Loucy (cell line): ENCODE results near the gene TUBGCP3.

Experiments used
- H2AFZ ChIP-seq: fragments of 200-600 bp; sonication (generic); 2 replicates; pipeline ENCODE4 v1.6.0; 2016; ENCODE audit warnings: antibody characterized with exemption, mild to moderate bottlenecking, low read length, moderate library complexity
- H3F3A ChIP-seq: fragments of 200-600 bp; 2 replicates; pipeline ENCODE4 v1.6.0; 2016; ENCODE audit warnings: antibody characterized with exemption, low read depth, mild to moderate bottlenecking
- H3K27me3 ChIP-seq: fragments of 200-600 bp; sonication (generic); 2 replicates; pipeline ENCODE4 v1.6.1; 2014; ENCODE audit warnings: low read length, mild to moderate bottlenecking; ENCODE audit not compliant: insufficient read depth, poor library complexity, severe bottlenecking
- H3K36me3 ChIP-seq: fragments of 200-600 bp; sonication (generic); 2 replicates; pipeline ENCODE4 v1.6.1; 2016; ENCODE audit warnings: low read length; ENCODE audit not compliant: insufficient read depth
- H3K4me1 ChIP-seq: fragments of 200-600 bp; sonication (generic); 2 replicates; pipeline ENCODE4 v1.5.1; 2014; ENCODE audit warnings: low read length, mild to moderate bottlenecking; ENCODE audit not compliant: insufficient read depth, poor library complexity, severe bottlenecking
- H3K4me2 ChIP-seq: fragments of 200-600 bp; sonication (generic); 2 replicates; pipeline ENCODE4 v1.6.0; 2014; ENCODE audit warnings: antibody characterized with exemption, low read length, low read depth, mild to moderate bottlenecking; ENCODE audit not compliant: poor library complexity, severe bottlenecking
- H3K4me3 ChIP-seq: fragments of 200-600 bp; sonication (generic); 2 replicates; pipeline ENCODE4 v1.5.1; 2014; ENCODE audit warnings: low read length, mild to moderate bottlenecking, mixed read lengths; ENCODE audit not compliant: poor library complexity, severe bottlenecking
- H3K79me2 ChIP-seq: fragments of 200-600 bp; sonication (generic); 2 replicates; pipeline ENCODE4 v1.6.1; 2014; ENCODE audit warnings: low read length; ENCODE audit not compliant: insufficient read depth
- H3K9ac ChIP-seq: fragments of 200-600 bp; sonication (generic); 2 replicates; pipeline ENCODE4 v1.6.0; 2014; ENCODE audit warnings: mild to moderate bottlenecking, low read depth, low read length, moderate library complexity; ENCODE audit not compliant: poor library complexity, severe bottlenecking
- H3K9me2 ChIP-seq: fragments of 200-600 bp; sonication (generic); replicated peaks from 2 replicates; pipeline ENCODE4 v1.6.1; 2016; ENCODE audit warnings: low read depth, low read length, mixed read lengths
- H3K9me3 ChIP-seq: fragments of 200-600 bp; sonication (generic); 2 replicates; pipeline ENCODE4 v1.6.1; 2014; ENCODE audit warnings: mild to moderate bottlenecking, antibody characterized with exemption, low read length, low read depth; ENCODE audit not compliant: insufficient read depth
- H4K20me1 ChIP-seq: fragments of 200-600 bp; sonication (generic); 2 replicates; pipeline ENCODE4 v1.6.0; 2014; ENCODE audit warnings: antibody characterized with exemption, low read length, mild to moderate bottlenecking; ENCODE audit not compliant: insufficient read depth, poor library complexity, severe bottlenecking
- CTCF ChIP-seq: fragments of 200-600 bp; sonication (generic); conservative IDR thresholded peaks from 2 replicates; pipeline ENCODE4 v1.5.1; 2014; ENCODE audit warnings: mild to moderate bottlenecking, antibody characterized with exemption, low read length
- EZH2phosphoT487 ChIP-seq: fragments of 200-600 bp; IDR thresholded peaks from 2 replicates; pipeline ENCODE4 v1.6.1; 2018; ENCODE audit warnings: antibody characterized with exemption, mild to moderate bottlenecking, moderate library complexity, borderline replicate concordance

TUBGCP3 gene

DNA sequence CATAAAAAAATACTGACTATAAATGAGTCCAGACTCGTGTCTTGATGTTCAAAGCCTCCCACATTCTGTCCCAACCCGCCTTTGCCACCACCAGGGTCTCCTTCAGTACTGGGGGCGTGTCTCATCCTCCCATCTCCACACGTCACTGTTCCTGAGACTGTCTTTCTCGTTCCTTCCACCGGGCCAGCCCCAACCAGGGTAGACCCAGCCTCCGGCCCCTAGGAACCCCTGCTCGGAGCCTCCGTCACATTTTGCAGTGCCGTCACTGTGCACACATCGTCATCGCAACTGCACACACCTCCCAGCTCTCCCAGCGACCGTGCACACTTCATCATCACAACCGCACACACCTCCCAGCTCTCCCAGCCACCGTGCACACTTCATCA, 138.4 kb downstream of the TUBGCP3 start:
- H4K20me1 ChIP-seq: no peaks in the 10 kb centered on the region
- H3K4me1 ChIP-seq: no peaks in the 10 kb centered on the region

DNA sequence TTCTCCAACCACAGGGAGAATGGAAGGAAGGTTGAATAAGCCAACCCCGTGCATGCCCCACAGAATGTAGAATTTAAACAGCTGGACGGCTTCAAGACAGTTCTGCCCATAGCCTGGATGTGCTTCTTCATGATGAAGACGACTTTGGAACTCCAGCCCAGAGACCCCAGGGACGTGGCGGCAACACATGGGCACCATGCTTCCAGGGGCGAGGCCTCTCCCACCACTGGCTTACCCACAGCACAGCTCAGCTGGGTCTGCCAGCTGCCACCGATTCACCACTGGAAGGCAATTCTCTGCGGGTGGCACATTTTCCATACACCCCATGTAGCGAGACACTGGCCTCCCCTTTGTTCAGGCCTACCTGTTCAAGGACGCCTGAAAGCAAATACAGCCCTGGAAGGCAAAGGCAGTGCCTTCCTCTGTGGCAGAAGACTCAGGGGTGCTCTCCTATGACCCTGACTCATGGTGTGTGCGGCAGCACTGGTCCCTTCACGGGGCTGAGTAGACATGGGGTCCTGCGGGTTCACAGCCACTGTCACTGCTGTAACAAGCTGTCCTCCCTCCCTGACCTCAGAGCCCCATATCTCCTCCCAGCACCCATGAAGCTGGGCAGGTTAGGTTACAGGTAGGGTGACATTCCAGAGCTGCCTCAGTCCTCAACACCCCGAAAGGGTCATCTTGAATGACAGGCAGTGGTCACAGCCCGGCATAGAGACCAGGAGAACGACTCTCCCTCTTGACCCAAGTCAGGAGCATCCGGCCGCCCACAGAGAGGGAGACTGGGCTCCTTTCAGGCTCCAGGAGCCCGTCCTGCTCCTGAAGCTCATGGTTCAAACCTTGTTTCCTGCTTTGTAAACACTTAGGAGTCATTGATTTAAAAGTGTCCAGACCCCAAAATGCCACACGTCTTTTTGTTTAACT, 139.1 kb downstream of the TUBGCP3 start:
- no peaks in the 10 kb centered on the region for H3F3A ChIP-seq
- H3K9me2 ChIP-seq: no peaks in the 10 kb centered on the region
- no peaks in the 10 kb centered on the region for H3K27me3 ChIP-seq
- H3K4me2 ChIP-seq: no peak overlapping the region
- H2AFZ ChIP-seq: no peak overlapping the region
- H3K79me2 ChIP-seq: no peaks in the 10 kb centered on the region
- H3K4me3 ChIP-seq: no peak overlapping the region
- H3K9ac ChIP-seq: no peak overlapping the region
- no peaks in the 10 kb centered on the region for H3K9me3 ChIP-seq
- H4K20me1 ChIP-seq: no peaks in the 10 kb centered on the region
- H3K4me1 ChIP-seq: no peaks in the 10 kb centered on the region
- TF ChIP-seq CTCF: no peak
- H3K36me3 ChIP-seq: no peaks in the 10 kb centered on the region

More for the DNA sequence above, 138.4 kb downstream of the TUBGCP3 start:
- no peak overlapping the region for H3K9ac ChIP-seq
- no peak overlapping the region for H2AFZ ChIP-seq
- TF ChIP-seq CTCF: no peak
- no peak for TF ChIP-seq EZH2phosphoT487
- H3F3A ChIP-seq: no peaks in the 10 kb centered on the region
- H3K4me3 ChIP-seq: no peak overlapping the region
- H3K36me3 ChIP-seq: no peaks in the 10 kb centered on the region
- H3K79me2 ChIP-seq: no peaks in the 10 kb centered on the region
- H3K9me3 ChIP-seq: no peaks in the 10 kb centered on the region
- no peak overlapping the region for H3K4me2 ChIP-seq
- no peaks in the 10 kb centered on the region for H3K27me3 ChIP-seq
- no peaks in the 10 kb centered on the region for H3K9me2 ChIP-seq

DNA sequence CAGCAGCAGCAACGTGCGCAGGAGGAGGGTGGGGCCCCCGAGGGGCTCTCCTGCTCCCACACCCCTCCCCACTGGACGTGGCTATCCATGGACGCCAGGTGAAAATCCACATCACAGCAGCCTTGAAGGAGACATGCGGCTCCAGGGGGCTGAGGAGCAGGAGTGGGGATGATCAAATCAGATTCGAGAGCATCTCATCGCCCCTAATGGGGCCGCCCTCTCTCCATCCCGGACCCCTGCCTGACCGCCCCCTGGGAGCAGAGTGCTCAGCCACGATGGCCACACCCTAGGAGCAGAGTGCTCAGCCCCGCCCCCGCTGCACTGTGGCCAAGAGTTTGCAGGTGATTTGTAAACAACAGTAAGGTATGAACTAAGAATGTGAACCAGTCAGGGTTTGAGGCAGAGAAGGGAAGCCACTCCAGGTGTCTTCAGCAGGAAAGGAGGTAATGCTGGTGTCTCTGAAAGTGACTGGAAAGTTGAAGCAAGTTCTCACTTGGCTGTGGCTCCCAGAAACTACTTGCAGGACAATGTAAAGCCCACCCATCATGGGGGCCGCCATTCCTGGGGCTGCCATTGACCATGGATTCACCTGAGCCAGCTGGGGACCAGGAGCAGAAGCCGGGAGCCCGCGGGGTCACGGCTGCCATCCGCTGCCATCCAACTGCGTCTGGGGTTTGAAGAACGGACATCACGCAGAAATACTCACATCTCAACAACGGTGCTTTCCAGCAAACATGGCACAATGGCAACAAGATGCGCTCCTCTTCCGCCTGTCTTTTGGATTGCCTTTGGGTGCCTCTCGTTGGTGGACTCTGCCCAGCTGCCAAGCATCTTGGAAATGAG, 140.0 kb downstream of the TUBGCP3 start:
- H3K9me2 ChIP-seq: no peaks in the 10 kb centered on the region
- H3K9ac ChIP-seq: no peak overlapping the region
- H4K20me1 ChIP-seq: no peaks in the 10 kb centered on the region
- H3K79me2 ChIP-seq: no peaks in the 10 kb centered on the region
- H3K36me3 ChIP-seq: no peaks in the 10 kb centered on the region
- H3K9me3 ChIP-seq: no peaks in the 10 kb centered on the region
- H2AFZ ChIP-seq: no peak overlapping the region
- TF ChIP-seq CTCF (no peak), EZH2phosphoT487 (no peak)
- H3K4me2 ChIP-seq: no peak overlapping the region
- no peaks in the 10 kb centered on the region for H3K27me3 ChIP-seq
- H3K4me1 ChIP-seq: no peaks in the 10 kb centered on the region
- no peaks in the 10 kb centered on the region for H3F3A ChIP-seq
- H3K4me3 ChIP-seq: no peak overlapping the region
